OCI-LY7 (cell line): ENCODE data around the gene SCFD2.

Experiments
- EZH2phosphoT487 ChIP-seq: fragments of 200-600 bp; sonication (generic); IDR thresholded peaks from 2 replicates; pipeline ENCODE4 v1.6.1; 2018; ENCODE audit warnings: low read depth, borderline replicate concordance, mild to moderate bottlenecking, mixed run types, antibody characterized with exemption, low read length, moderate library complexity, mixed read lengths
- TF ChIP-seq, protein P1 (sequence below): fragments of 200-600 bp; sonication (generic); conservative IDR thresholded peaks from 2 replicates; pipeline ENCODE4 v1.5.1; 2014; ENCODE audit warnings: mild to moderate bottlenecking, antibody characterized with exemption, low read length, moderate library complexity, mixed read lengths

DNA sequence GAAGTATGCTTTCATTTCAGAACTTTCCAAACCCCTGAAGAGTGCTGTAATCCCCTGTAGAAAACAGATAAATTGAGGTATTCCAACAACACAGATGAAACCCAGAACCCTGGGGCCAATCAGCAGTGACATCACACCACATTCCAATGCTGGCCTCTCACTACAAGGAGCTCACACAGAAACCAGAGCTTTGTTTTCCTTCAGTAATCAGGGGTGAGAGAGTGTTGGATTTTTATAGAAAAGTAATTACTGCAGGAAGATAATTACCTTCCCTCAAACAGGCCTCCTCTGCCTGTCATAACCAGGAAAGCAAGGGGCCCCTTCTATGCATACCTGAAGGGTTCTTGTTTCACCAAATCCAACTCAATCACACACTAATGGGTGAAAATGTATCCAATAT lies 246.2 kb downstream of the SCFD2 start:
- TF ChIP-seq, protein P1, sequence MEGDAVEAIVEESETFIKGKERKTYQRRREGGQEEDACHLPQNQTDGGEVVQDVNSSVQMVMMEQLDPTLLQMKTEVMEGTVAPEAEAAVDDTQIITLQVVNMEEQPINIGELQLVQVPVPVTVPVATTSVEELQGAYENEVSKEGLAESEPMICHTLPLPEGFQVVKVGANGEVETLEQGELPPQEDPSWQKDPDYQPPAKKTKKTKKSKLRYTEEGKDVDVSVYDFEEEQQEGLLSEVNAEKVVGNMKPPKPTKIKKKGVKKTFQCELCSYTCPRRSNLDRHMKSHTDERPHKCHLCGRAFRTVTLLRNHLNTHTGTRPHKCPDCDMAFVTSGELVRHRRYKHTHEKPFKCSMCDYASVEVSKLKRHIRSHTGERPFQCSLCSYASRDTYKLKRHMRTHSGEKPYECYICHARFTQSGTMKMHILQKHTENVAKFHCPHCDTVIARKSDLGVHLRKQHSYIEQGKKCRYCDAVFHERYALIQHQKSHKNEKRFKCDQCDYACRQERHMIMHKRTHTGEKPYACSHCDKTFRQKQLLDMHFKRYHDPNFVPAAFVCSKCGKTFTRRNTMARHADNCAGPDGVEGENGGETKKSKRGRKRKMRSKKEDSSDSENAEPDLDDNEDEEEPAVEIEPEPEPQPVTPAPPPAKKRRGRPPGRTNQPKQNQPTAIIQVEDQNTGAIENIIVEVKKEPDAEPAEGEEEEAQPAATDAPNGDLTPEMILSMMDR = no peak
- TF ChIP-seq EZH2phosphoT487 = no peak
